OCI-M2 (cell line): ENCODE results near the gene BACH2.
"Not testable (repeated sequence)": the region's sequence is repeated elsewhere in the genome, so short reads cannot be mapped to it uniquely, and the experiment has no call there.

Experiments
- DNase-seq: peaks from one replicate; lab custom pipeline; 2025; ENCODE audit not compliant: unreplicated experiment; lab: John Stamatoyannopoulos, UW

BACH2 gene

DNA sequence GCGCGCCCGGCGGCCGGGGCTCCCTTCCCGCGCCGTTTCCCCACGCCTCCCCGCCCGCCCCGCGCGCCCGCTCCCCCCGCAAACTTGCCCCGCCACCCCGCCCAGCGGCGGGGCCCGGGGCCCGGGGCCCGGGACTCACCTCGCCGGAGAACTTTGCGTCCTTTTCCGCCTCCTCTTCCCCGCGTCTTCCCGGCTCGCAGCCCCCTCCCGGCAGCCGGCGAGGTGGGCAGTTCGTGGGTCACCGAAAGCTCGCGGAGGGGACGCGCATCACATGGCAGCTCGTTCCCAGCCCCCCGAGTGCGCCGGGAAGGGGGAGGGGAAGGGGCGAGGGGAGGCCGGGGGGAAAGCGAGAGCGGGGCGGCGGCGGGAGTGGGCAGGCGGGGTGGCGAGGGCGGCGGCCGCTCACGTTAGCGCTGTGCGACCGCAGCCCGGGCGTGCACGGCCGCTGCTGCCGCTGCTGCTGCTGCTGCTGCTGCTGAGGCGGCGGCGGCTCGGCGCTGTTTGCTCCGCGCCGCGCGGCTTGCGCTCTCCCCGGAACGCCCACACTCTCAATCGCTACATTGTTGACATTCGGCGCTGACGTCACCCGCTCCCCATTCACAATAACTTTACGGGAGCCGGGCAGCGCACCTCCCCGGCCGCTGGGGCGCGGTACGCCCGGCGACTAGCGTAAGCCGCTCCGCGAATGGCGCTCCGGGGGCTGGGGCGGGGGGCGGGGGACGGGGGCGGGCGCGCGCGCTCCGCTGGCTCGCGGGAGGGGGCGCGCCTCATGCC lies at the start of gene BACH2:
TSS of gene BACH2 (minus strand) at position 503 of the 774 bp plus-strand sequence. CDS start 287,999 bp downstream, outside the sequence.
- no peak for DNase-seq

DNA sequence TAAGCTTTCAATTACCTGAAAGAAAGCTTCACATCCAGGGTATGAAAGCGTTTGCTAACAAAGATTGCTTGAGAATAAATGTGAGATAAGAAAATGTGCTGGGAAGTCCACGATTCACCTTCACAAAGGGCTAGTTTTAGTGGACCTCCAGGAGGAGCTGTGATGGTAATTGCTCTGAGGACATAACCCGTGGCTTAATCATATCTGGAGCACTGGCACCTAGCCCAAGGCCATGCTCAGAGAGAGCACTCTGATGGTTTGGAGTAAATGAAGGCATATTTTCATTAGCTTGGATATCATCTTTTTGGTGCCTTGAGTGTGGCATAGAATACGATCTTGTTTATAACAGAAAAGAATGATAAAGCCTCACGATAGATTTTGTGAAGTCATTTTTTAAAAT lies 46.9 kb upstream of the BACH2 start:
- no peak for DNase-seq

DNA sequence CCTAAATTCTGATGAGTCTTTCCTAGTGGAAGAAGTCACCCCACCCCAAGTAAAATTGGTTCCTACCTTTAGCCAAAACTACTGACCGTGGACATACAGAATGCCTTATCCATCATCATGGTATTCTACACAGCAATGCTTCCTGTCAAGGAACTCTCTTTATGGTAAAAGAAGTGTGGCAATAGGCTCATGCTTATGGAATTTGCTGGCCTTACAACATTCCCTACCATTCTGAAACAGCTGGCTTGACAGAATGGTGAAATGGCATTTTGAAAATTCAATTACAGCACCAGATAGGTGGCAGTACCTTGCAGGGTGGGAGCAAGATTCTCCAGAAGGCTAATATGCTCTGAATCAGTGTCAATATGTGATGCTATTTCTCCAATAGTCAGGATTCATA lies 41.8 kb upstream of the BACH2 start:
- no peak for DNase-seq

DNA sequence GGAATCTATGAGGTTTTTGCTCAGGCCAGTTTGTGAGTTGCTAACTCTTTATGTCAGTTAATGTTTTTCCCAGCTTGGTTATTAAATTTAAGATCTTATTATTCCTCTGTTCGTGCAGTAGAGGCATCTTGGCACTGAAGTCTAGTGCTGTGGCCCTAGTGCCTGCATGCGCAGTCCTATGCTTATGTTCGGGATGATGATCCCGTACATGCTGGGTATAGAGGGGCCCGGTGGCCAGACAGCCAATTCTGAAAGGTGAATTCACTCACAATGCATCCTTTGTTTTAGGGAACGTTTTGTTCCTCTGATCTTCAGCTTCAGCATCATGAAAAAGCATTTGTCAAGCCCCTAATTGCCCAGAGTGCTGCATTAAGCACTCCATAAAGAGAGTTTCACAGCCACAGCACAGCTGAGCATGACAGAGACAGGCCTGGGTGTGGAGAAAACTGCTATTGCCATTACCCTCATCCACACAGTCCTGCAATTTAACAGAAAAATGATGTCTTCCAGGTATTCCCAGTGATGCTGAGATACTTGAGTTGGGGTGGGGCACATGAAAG lies 39.8 kb upstream of the BACH2 start:
- DNase-seq = no peak

DNA sequence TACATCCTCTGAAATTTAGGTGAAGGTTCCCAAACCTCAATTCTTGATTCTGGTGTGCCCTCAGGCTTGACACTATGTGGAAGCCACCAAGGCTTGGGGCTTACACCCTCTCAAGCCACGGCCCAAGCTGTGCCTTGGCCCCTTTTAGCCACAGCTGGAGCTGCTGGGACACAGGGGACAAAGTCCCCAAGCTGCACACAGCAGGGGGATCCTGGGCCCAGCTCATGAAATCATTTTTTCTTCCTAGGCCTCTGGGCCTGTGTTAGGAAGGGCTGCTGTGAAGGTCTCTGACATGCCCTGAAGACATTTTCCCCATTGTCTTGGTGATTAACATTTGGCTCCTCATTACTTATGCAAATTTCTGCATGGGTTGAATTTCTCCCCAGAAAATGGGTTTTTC lies 37.3 kb upstream of the BACH2 start:
- DNase-seq = no peak

DNA sequence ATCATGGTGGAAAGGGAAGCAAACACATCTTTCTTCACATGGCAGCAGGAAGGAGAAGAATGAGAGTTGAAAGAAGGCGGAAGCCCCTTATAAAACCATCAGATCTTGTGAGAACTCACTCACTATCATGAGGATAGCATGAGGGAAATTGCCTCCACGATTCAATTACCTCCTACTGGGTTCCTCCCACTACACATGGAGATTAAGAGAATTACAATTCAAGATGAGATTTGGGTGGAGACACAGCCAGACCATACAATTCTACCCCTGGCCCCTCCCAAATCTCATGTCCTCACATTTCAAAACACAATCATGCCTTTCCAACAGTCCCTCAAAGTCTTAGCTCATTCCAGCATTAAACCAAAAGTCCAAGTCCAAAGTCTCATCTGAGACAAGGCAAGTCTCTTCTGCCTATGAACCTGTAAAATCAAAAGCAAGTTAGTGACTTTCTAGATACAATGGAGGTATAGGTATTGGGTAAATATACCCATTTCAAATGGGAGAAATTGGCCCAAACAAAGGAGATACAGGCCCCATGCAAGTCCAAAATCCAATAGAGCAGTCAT lies 36.4 kb upstream of the BACH2 start:
- not testable (repeated sequence) for DNase-seq

DNA sequence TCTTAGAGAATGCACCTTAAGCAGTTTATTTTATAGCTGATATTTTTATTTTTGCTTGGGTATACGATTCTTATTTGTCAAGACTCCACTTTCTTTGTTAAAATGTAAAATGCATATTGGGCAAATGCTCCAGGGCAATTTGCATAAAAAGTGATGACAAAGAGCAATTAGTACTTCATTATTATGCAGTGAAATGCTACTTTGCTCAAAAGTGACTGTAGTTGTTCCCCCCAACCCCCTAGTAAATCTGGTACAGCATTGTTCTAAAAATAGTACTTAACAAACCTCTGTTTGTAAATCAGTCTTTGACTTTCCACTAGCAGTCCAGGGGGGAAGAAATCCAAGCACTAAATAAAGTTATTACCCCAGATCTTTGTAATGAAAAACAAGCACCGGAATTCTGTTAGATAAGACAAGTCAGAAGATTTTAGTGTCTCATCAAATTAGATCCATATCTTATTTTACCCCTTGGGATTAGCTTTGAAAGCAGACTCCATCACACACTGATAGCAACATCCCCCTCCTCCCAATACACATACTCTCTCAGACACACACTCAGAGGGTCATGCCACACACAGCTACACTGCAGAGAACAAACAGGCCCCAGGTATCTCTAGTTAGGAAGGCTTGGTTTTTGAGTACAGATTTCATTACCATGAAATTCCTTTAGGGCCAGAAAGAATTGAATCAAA lies 32.9 kb upstream of the BACH2 start:
- no peak for DNase-seq

DNA sequence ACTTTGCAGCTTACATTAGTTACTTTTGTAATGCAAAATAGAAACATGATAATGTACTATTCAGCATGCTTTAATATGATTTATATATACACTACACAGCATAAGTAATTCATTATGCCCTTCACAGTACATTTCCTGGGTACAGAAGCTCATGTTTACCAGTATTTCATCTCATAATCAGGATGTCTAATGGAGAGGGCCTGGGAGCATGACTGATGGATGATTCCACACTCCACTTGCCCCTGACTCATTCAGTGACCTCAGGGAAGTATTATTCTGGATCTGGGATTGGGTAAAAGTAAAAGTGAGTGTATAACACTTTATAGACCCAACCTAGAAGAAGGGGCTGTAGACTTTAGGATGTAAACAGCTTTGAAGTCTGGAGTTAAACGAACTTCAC lies 31.4 kb upstream of the BACH2 start:
- DNase-seq = no peak

DNA sequence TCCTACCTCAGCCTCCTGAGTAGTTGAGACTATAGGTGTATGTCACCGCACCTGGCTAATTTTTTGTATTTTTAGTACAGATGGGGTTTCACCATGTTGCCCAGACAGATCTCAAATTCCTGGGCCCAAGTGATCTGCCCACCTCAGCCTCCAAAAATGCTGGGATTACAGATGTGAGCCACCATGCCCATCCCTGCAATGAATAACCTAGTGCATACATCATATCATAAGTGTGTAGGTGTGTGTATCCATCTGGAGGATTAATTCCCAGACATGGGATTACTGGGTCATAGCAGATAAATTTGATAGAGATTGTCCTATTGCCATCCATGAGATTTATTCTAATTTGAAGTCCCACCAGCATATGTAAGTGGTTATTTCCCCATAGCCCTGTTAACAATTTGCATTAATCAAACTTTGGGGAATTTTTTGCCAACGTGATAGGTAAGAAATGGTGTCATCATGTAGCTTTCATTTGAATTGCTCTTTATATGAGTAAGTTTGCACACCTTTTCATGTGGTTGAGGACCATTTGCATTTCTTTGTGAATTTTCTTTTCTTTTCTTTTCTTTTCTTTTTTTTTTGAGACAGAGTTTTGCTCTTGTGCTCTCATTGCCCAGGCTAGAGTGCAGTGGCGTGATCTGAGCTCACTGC lies 29.9 kb upstream of the BACH2 start:
- DNase-seq = no peak

DNA sequence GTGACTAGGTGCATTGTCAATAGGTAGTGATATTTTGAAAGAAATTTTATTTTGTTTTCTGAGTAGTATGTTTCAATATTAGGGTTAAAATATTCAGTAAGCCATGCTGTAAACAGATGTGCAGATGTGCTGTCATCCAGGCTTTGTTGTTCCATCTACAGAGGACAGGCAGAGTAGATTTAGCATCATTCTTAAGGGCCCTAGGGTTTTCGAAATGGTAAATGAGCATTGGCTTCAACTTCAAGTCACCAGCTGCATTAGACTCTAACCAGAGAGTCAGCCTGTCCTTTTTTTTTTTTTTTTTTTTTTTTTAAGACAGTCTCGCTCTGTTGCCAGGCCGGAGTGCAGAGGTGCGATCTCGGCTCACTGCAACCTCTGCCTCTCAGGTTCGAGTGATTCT lies 27.1 kb upstream of the BACH2 start:
- no peak for DNase-seq

DNA sequence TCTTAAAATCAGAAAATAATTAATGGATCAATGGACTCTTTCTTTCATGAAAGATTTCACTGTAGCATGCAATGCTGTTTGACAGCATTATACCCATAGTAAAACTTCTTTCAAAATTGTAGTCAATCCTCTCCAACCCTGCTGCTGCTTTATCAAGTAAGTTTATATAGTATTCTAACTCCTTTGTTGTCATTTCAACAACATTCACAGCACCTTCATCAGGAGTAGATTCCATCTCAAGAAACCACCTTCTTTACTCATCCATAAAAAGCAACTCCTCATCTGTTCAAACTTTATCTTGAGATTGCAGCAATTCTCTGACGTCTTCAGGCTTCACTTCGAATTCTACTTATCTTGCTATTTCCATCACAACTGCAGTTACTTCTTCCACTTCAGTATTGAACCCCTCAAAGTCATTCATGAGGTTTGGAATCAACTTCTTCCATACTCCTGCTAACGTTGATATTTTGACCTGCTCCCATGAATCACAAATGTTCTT lies 26.4 kb upstream of the BACH2 start:
- DNase-seq = no peak

DNA sequence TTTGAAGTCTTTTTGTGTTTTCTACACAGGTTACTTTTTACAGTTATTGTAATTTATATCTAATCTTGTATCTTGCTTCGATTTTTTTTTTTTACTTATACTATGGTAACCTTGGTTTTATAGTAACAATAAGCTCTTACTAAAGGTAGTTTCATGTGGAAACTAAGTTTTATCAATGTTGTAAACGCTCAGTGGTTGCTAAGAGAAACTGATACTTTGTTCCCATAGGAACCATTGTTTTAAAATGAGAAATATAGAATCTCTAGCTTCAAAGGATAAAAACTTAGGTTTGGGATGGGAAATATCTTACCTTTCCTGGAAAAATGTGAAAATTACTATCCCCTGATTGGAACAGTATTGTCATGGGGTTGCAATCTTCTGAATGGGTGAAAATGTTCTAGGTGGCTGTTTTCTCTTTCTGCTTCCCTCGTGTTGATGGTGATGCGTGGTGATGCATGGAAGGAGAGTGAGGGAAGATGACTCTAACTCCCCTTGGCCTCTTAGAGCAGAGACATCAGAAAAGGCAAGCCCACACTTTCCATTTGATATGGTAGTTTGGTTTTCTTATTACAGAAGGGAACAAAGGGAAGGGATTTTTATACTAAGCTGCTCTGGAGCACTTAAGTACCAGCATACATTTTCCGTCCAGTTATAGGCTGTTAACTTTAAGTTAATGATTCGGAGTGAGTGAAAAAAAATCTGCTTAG lies 23.5 kb upstream of the BACH2 start:
- DNase-seq = no peak

DNA sequence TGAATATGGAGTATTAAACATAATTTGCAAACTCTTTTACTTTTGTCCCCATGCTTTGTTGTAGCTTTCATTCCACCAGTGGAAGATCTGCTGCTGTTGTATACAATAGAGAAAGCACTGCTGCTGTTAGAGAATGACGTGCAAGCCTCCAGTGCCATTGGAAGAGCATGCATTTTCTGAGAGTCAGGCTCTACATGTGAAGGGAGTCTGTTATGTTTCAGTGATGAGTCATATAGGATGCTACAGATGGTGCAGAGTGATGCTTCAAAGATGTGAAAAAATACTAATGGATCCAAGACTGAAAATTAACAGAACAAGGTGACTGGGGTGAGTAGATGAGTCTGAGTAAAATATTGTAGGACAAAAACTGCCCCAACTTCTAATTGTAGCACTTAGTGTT lies 22.4 kb upstream of the BACH2 start:
- DNase-seq = no peak

DNA sequence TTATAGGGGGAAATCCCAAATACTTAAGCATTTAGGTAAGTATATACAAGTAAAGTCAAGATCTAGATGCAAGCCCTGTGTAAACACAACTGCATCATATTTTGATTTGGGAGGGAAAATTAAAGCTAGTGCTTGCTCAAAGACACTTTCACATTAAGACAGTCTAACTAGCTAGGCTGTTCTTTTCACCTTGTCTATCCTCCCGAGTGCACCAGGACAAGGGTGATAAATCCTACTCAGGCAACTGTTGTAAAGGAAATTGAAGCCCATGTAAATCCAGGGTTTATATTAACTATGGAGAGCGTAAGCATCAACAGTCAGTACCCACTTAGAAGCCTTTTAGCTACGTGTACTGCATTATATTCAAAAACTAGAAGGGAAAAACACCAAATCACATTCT lies 19.3 kb upstream of the BACH2 start:
- no peak for DNase-seq

DNA sequence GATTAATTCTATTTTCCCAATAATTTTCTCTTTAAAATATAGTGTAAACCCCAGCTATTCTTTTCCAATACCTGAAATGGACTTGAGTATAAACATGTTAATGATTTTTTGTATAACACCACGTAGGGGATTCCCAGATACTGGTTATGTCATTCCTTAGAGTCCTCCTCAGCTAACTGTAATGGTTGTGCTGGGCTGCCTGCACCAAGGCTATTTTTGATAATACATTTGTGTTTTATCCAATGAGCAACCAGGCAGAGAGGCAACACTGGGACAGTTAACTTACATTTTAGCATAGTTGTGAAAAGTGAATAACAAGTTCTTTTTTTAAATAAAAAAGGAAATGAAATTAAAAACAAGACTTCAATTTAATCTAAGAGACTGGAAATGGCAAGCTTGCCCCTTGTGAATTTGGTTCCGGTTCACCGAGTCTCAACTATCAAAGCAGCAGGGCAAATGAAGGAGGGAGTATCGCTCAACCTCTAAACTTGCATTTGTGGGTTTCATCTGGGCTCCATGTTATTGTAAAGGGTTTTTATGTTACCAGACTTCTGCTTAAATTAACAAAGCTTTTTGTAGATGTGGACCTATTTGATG lies 18.8 kb upstream of the BACH2 start:
- no peak for DNase-seq

DNA sequence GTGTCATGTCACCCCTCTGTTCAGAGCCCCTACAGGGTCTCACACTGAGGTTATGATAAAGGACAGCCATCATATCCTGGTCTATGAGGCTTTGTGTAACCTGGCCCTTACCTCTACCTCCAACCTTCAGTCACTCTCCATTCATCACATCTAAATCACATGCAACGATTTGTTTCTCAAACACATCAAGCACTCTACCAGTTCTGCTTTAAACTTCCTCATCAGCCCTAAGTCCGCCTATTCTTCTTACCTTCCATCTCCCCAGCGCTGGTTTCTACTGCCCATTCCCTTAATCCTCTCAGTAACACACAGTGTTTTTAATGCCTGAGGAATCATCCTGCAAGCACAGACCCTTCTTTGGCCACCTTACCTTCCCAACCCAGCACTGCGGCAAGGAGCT lies 17.9 kb upstream of the BACH2 start:
- DNase-seq = no peak

DNA sequence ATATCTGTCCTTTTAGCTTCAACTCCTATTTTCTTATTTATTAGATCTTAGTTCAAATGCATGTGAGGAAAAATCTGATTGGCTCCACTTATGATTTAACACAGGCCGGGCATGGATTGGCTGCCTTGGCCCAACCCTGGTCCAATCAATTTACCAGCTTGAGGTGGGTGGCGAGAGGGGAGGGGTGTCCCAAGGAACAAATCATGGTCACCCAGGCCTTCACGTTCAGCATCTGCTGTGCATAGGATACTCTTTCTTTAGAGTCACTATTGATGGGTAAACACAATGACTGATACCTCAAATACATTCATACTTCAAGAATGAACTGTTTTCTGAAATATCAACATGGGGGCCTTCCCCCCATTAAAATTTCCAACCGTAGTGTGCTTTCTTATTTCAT lies 14.9 kb upstream of the BACH2 start:
- DNase-seq = no peak

DNA sequence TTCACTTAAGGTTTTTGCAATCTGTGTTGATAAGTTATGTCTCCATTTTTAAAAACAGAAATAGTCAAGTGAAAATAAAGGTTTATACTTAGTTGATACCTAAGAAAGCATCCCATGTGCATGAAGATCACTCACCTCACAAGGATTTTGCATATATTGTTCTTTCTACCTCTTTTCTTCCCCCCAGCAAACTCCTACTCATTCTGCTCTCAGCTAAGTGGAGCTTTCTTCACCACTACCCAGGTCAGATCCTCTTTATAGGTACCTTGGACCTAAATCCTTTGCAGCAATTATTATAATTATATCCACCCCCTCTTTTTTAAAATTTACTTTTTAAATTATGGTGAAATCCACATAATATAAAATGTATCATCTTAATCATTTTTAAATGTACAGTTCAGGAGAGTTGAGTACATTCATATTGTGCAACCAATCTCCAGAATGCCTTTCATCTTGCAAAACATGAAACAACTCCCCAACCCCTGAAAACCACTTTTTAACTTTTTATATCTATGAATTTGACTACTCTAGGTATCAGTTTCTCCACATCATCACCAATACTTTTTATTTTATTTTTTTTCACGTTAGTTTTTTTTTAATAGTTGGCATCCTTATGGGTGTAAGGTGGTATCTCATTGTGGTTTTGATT lies 9.3 kb upstream of the BACH2 start:
- DNase-seq = no peak

DNA sequence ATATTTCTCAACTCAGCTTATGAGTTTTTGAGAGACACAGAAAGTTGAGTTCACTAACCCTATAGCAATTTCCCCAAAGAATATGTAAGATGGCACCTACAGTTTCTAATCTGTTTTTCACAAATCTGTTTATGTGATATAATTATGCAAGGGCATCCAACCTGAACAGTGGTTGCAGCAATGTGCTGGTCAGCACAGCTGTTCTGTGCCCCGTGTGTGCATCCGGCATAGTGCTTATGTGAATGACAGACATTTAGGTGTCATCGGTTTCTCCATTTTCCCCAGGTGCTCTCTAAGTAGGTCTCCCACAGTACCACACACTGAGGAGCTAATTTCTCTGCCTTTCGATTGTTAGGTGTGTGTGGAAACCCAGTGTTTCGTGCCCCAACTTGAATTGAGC lies 7.7 kb upstream of the BACH2 start:
- no peak for DNase-seq

DNA sequence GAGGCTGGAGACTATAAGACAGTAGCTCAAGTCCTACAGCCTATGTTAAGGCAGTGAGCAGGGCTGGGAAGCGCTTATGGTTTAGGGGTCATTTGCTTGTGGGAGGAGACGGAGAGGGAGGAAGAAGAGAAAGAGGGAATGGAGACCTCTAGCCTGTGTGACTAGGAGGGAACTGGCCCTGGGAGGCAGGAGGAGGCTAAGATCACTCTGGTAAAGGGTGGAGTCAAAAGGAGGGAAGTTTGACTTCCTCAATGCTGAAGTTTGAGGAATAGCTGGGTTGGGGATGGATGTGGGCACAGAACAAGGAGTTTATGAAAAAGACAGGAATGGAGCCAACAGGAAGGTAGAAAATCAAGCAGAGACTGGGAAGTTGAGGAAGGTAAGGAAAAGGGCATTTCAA lies 6.4 kb upstream of the BACH2 start:
- no peak for DNase-seq
